Measurements from ENCODE around the gene CLEC16A. TPM values are rescaled to one million over a fixed set of nuclear protein-coding genes. Genes with fewer than 3 reads are reported as not detected.

CLEC16A gene
- total and polyA plus RNA-seq, 9 of the 15 experiments (the other 6 are each of a cell fraction or from before 2014, with no cell fraction given): 1.00 to 22.3 (median 10.0) TPM

DNA sequence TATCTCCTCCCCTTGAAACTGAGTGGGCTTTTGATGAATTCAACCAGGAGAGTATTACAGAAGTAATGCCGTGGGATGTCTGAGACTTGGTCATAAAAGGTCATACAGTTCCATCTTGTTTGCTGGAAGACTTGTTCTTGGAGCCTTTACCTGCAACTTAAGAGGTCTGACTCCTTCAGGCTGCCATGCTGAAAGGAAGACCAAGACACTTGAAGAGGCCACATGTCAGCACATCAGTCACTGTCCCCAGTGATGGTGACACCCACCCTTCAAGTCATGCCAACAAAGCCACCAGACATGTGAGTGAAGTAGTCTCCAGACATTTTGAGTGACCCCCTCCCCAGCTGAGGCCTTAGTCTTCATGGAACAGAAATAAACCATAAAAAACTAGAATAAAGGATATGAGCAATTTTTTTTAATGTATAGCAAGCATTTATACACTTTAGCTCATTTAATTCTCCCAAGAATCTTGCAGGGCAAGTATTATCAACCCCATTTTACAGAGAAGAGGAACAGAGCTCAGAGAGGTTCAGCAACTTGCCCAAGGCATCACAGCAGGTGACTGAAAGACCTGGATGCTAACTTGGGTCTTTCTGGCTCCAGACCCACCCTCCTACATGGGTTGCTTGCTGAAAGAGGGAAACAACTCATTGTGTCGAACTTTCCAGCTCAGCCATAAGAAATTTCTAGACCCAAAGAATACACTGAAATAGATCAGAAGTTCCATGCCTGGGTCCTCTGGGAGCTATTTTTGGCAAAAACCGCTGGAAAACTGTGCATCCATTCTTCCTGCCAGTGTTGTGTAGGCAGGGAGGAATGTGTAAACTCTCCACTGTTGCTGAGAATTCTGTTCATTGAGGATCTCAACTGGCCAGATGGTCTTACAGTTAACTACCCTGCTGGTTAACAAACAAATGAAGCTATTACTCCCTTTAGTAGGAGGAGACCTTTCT lies 273.6 kb downstream of the CLEC16A start (continued):
- TF ChIP-seq, protein P1, sequence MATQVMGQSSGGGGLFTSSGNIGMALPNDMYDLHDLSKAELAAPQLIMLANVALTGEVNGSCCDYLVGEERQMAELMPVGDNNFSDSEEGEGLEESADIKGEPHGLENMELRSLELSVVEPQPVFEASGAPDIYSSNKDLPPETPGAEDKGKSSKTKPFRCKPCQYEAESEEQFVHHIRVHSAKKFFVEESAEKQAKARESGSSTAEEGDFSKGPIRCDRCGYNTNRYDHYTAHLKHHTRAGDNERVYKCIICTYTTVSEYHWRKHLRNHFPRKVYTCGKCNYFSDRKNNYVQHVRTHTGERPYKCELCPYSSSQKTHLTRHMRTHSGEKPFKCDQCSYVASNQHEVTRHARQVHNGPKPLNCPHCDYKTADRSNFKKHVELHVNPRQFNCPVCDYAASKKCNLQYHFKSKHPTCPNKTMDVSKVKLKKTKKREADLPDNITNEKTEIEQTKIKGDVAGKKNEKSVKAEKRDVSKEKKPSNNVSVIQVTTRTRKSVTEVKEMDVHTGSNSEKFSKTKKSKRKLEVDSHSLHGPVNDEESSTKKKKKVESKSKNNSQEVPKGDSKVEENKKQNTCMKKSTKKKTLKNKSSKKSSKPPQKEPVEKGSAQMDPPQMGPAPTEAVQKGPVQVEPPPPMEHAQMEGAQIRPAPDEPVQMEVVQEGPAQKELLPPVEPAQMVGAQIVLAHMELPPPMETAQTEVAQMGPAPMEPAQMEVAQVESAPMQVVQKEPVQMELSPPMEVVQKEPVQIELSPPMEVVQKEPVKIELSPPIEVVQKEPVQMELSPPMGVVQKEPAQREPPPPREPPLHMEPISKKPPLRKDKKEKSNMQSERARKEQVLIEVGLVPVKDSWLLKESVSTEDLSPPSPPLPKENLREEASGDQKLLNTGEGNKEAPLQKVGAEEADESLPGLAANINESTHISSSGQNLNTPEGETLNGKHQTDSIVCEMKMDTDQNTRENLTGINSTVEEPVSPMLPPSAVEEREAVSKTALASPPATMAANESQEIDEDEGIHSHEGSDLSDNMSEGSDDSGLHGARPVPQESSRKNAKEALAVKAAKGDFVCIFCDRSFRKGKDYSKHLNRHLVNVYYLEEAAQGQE (IDR thresholded peaks at IDR 0.05; ENCODE audit: borderline replicate concordance): no peak
- TF ChIP-seq, protein P1 (CRISPR knock-in tag; IDR thresholded peaks at IDR 0.05; ENCODE audit: low read depth): no peak
- TF ChIP-seq NFIC (IDR thresholded peaks at IDR 0.05) (no peak), ZFP36 (IDR thresholded peaks at IDR 0.05; ENCODE audit: low read depth, low read length, partially characterized antibody) (peak; percentile 44), MCM2 (IDR thresholded peaks at IDR 0.05; ENCODE audit: low read depth) (no peak), MEIS2 (IDR thresholded peaks at IDR 0.05; ENCODE audit: partially characterized antibody) (peak; percentile 21), ADNP (tag; IDR thresholded peaks at IDR 0.05) (peak; percentile 68), SP1 (CRISPR knock-in tag; IDR thresholded peaks at IDR 0.05) (no peak), PML (IDR thresholded peaks at IDR 0.05; ENCODE audit: low read length) (no peak), HMG20A (CRISPR knock-in tag; conservative IDR thresholded peaks at IDR 0.05) (no peak), RBM17 (IDR thresholded peaks at IDR 0.05; ENCODE audit: borderline replicate concordance, low read depth, low read length) (no peak), ZNF551 (CRISPR knock-in tag; IDR thresholded peaks at IDR 0.05) (no peak), NEUROD1 (IDR thresholded peaks at IDR 0.05; ENCODE audit: borderline replicate concordance, low read depth, low read length, partially characterized antibody) (no peak)
- TF ChIP-seq, protein P2, sequence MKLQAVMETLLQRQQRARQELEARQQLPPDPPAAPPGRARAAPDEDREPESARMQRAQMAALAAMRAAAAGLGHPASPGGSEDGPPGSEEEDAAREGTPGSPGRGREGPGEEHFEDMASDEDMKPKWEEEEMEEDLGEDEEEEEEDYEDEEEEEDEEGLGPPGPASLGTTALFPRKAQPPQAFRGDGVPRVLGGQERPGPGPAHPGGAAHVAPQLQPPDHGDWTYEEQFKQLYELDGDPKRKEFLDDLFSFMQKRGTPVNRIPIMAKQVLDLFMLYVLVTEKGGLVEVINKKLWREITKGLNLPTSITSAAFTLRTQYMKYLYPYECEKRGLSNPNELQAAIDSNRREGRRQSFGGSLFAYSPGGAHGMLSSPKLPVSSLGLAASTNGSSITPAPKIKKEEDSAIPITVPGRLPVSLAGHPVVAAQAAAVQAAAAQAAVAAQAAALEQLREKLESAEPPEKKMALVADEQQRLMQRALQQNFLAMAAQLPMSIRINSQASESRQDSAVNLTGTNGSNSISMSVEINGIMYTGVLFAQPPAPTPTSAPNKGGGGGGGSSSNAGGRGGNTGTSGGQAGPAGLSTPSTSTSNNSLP (IDR thresholded peaks at IDR 0.05; ENCODE audit: borderline replicate concordance, low read depth, low read length): no peak
- TF ChIP-seq, protein P3, sequence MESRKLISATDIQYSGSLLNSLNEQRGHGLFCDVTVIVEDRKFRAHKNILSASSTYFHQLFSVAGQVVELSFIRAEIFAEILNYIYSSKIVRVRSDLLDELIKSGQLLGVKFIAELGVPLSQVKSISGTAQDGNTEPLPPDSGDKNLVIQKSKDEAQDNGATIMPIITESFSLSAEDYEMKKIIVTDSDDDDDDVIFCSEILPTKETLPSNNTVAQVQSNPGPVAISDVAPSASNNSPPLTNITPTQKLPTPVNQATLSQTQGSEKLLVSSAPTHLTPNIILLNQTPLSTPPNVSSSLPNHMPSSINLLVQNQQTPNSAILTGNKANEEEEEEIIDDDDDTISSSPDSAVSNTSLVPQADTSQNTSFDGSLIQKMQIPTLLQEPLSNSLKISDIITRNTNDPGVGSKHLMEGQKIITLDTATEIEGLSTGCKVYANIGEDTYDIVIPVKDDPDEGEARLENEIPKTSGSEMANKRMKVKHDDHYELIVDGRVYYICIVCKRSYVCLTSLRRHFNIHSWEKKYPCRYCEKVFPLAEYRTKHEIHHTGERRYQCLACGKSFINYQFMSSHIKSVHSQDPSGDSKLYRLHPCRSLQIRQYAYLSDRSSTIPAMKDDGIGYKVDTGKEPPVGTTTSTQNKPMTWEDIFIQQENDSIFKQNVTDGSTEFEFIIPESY (CRISPR knock-in tag; IDR thresholded peaks at IDR 0.05): no peak

Measured in K562 (cell line).